H9 (cell line): ENCODE results near the gene MST1. TPM values are rescaled to one million over a fixed set of nuclear protein-coding genes. Genes with fewer than 3 reads are reported as not detected.

ENCODE experiments used
- DNase-seq: peaks from one replicate; pipeline ENCODE4 v3.0.0-alpha.2; 2017
- H2AFZ ChIP-seq: one replicate; pipeline ENCODE4 v1.6.1; 2013; ENCODE audit warnings: mild to moderate bottlenecking, low read length, control low read depth, moderate library complexity
- H2AK5ac ChIP-seq: 2 replicates; pipeline ENCODE4 v1.6.1; 2013; ENCODE audit warnings: low read length, control low read depth, mixed read lengths; ENCODE audit not compliant: insufficient read length
- H2BK120ac ChIP-seq: one replicate; pipeline ENCODE4 v1.6.1; 2013; ENCODE audit warnings: low read depth, mild to moderate bottlenecking, low read length, control low read depth, inconsistent platforms; ENCODE audit not compliant: poor library complexity, severe bottlenecking
- H2BK12ac ChIP-seq: 2 replicates; pipeline ENCODE4 v1.6.1; 2013; ENCODE audit warnings: low read length, control low read depth, mixed read lengths, low read depth; ENCODE audit not compliant: insufficient read length
- H2BK15ac ChIP-seq: 2 replicates; pipeline ENCODE4 v1.6.1; 2013; ENCODE audit warnings: low read depth, low read length, control low read depth
- H2BK20ac ChIP-seq: one replicate; pipeline ENCODE4 v1.6.1; 2013; ENCODE audit warnings: low read depth, mild to moderate bottlenecking, low read length, control low read depth, inconsistent platforms; ENCODE audit not compliant: poor library complexity, severe bottlenecking
- H2BK5ac ChIP-seq: 2 replicates; pipeline ENCODE4 v1.6.1; 2013; ENCODE audit warnings: low read length, control low read depth, mixed read lengths; ENCODE audit not compliant: insufficient read length
- H3K14ac ChIP-seq: 2 replicates; pipeline ENCODE4 v1.6.1; 2013; ENCODE audit warnings: low read length, control low read depth; ENCODE audit not compliant: insufficient read depth
- H3K18ac ChIP-seq: 2 replicates; pipeline ENCODE4 v1.6.1; 2013; ENCODE audit warnings: low read depth, mild to moderate bottlenecking, mixed read lengths, low read length, control low read depth; ENCODE audit not compliant: insufficient read length
- H3K23ac ChIP-seq: 2 replicates; pipeline ENCODE4 v1.6.1; 2013; ENCODE audit warnings: low read length, control low read depth, mixed read lengths, low read depth; ENCODE audit not compliant: insufficient read length
- H3K23me2 ChIP-seq: 2 replicates; pipeline ENCODE4 v1.6.1; 2013; ENCODE audit warnings: low read depth, mild to moderate bottlenecking, mixed read lengths, low read length, control low read depth; ENCODE audit not compliant: insufficient read length, poor library complexity, severe bottlenecking
- H3K27ac ChIP-seq: 2 replicates; pipeline ENCODE4 v1.5.1; 2013; ENCODE audit warnings: low read length, control low read depth, mixed read lengths, low read depth; ENCODE audit not compliant: insufficient read length
- H3K27me3 ChIP-seq: 2 replicates; pipeline ENCODE4 v1.6.1; 2013; ENCODE audit warnings: low read length, control low read depth, inconsistent platforms; ENCODE audit not compliant: insufficient read depth
- H3K4ac ChIP-seq: 2 replicates; pipeline ENCODE4 v1.6.1; 2013; ENCODE audit warnings: low read depth, mild to moderate bottlenecking, control low read depth, inconsistent platforms, low read length, moderate library complexity
- H3K4me1 ChIP-seq: 2 replicates; pipeline ENCODE4 v1.6.1; 2013; ENCODE audit warnings: low read length, control low read depth, inconsistent platforms; ENCODE audit not compliant: insufficient read depth
- H3K4me2 ChIP-seq: 2 replicates; pipeline ENCODE4 v1.6.1; 2013; ENCODE audit warnings: low read length, control low read depth, mixed read lengths; ENCODE audit not compliant: insufficient read length, insufficient read depth
- H3K56ac ChIP-seq: 2 replicates; pipeline ENCODE4 v1.6.1; 2013; ENCODE audit warnings: low read depth, mild to moderate bottlenecking, mixed read lengths, low read length, control low read depth; ENCODE audit not compliant: insufficient read length
- H3K79me1 ChIP-seq: 2 replicates; pipeline ENCODE4 v1.6.1; 2013; ENCODE audit warnings: low read depth, mild to moderate bottlenecking, moderate library complexity, low read length, control low read depth, inconsistent platforms; ENCODE audit not compliant: insufficient read depth, poor library complexity, severe bottlenecking
- H3K79me2 ChIP-seq: 2 replicates; pipeline ENCODE4 v1.6.1; 2013; ENCODE audit warnings: low read length, control low read depth, inconsistent platforms; ENCODE audit not compliant: insufficient read depth
- H3K9ac ChIP-seq: 2 replicates; pipeline ENCODE4 v1.6.1; 2013; ENCODE audit warnings: low read length, control low read depth, mixed read lengths; ENCODE audit not compliant: insufficient read length; ENCODE audit errors: extremely low read depth
- H3K9me3 ChIP-seq: one replicate; pipeline ENCODE4 v1.6.1; 2013; ENCODE audit warnings: low read depth, low read length, inconsistent platforms; ENCODE audit not compliant: control insufficient read depth
- H3T11ph ChIP-seq: one replicate; pipeline ENCODE4 v1.6.1; 2013; ENCODE audit warnings: mild to moderate bottlenecking, low read length, control low read depth, inconsistent platforms
- H4K20me1 ChIP-seq: one replicate; pipeline ENCODE4 v1.6.1; 2013; ENCODE audit not compliant: control insufficient read depth, insufficient read length, insufficient read depth
- H4K5ac ChIP-seq: 2 replicates; pipeline ENCODE4 v1.6.1; 2013; ENCODE audit warnings: low read depth, mild to moderate bottlenecking, mixed read lengths, low read length, control low read depth; ENCODE audit not compliant: insufficient read length
- H4K8ac ChIP-seq: replicated peaks from 2 replicates; pipeline ENCODE4 v1.6.1; 2013; ENCODE audit warnings: low read length, control low read depth, mixed read lengths, low read depth; ENCODE audit not compliant: insufficient read length
- H4K91ac ChIP-seq: 2 replicates; pipeline ENCODE4 v1.6.1; 2013; ENCODE audit warnings: low read depth, mild to moderate bottlenecking, moderate library complexity, mixed read lengths, low read length, control low read depth; ENCODE audit not compliant: insufficient read length
- H3K27ac Mint-ChIP-seq, 3 experiments: 2 replicates in 2 of 3; 3 replicates in 1 of 3; pipeline ENCODE4 v1.8.0; 2020 to 2021; ENCODE audit warnings: mixed read lengths in 3 of 3, mild to moderate bottlenecking in 1 of 3, moderate library complexity in 1 of 3
- H3K27me3 Mint-ChIP-seq: 2 replicates; pipeline ENCODE4 v1.8.0; 2021; ENCODE audit warnings: low read depth, mild to moderate bottlenecking, moderate library complexity, mixed read lengths
- H3K36me3 Mint-ChIP-seq, 3 experiments: 2 replicates in 2 of 3; 3 replicates in 1 of 3; pipeline ENCODE4 v1.8.0; 2020 to 2021; ENCODE audit warnings: low read depth in 3 of 3, mixed read lengths in 3 of 3; ENCODE audit not compliant: insufficient read depth in 1 of 3
- H3K4me1 Mint-ChIP-seq, 2 experiments: 2 replicates each; pipeline ENCODE4 v1.8.0; 2020; ENCODE audit warnings: mixed read lengths in 2 of 2
- H3K4me3 Mint-ChIP-seq, 2 experiments: 2 replicates in 1 of 2; 3 replicates in 1 of 2; pipeline ENCODE4 v1.8.0; 2020 to 2021; ENCODE audit warnings: mild to moderate bottlenecking in 2 of 2, mixed read lengths in 2 of 2, moderate library complexity in 1 of 2
- H3K9me3 Mint-ChIP-seq, 2 experiments: 2 replicates in 1 of 2; 3 replicates in 1 of 2; pipeline ENCODE4 v1.8.0; 2020; ENCODE audit warnings: mild to moderate bottlenecking in 2 of 2, mixed read lengths in 2 of 2, moderate library complexity in 1 of 2
- WGBS: extraction: QIAGEN DNeasy Blood & Tissue Kit; methylation state at CpG from one replicate; pipeline ENCODE4 v1.1.7; 2013; ENCODE audit warnings: missing lambda C conversion rate, low lambda C conversion rate, mixed read lengths; ENCODE audit not compliant: insufficient read length; ENCODE audit errors: extremely low coverage; 5-methylcytosine and 5-hydroxymethylcytosine counted together
- total RNA-seq: library from RNA; stranded (reverse); gene quantifications from 2 replicates; pipeline ENCODE4 v1.2.1, GENCODE V29; 2021
- TF ChIP-seq, protein P1 (sequence below): fragments of 200-600 bp; sonication (generic); conservative IDR thresholded peaks from 3 replicates; pipeline ENCODE4 v1.8.0; 2021; ENCODE audit warnings: antibody characterized with exemption, mild to moderate bottlenecking

Gene MST1
- total RNA-seq, 1 experiment from 2014 or later: 8.9 TPM

DNA sequence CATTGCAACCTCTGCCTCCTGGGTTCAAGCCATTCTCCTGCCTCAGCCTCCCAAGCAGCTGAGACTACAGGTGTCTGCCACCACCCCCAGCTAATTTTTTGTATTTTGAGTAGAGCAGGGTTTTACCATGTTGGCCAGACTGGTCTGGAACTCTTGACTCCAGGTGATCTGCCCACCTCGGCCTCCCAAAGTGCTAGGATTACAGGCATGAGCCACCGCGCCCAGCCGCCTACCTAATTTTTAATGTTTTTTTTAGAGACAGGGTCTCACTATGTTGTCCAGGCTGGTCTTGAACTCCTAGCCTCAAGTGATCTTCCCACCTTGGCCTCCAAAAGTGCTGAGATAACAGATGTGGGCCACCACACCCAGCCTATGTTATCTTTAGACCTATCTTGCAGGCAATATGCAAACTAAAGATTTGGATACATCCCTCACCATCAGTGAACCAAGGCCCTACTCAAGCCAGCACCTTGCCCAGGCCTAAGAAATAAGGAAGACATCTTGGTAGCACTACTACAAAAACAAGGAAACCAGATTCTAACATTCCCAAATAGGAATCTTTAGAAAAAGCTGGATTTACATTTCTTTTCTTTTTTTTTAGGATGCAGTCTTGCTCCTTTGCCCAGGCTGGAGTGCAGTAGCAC, 40.8 kb upstream of the MST1 start:
- Histone ChIP-seq H2BK20ac (no peak overlapping the region), H3K4ac (no peak overlapping the region), H3K9ac (no peak overlapping the region), H2BK120ac (no peak overlapping the region), H4K5ac (no peak overlapping the region), H3K79me2 (0 out of 2 replicates have a peak, but pooled peaks cover 2% of the 10 kb centered on the region), H3K27me3 (no peaks in the 10 kb centered on the region), H2BK5ac (no peak overlapping the region), H3K56ac (no peak overlapping the region), H3K14ac (no peak overlapping the region), H3T11ph (no peak overlapping the region), H3K79me1 (no peaks in the 10 kb centered on the region), H3K23ac (no peak overlapping the region), H2BK15ac (no peak overlapping the region), H4K91ac (no peak overlapping the region), H2BK12ac (no peak overlapping the region), H4K8ac (no peak overlapping the region), H2AK5ac (no peak overlapping the region), H3K4me2 (no peak overlapping the region), H3K27ac (no peak overlapping the region), H3K9me3 (no peaks in the 10 kb centered on the region), H3K23me2 (no peaks in the 10 kb centered on the region), H3K4me1 (no peaks in the 10 kb centered on the region), H4K20me1 (no peaks in the 10 kb centered on the region), H2AFZ (no peak overlapping the region), H3K18ac (no peak overlapping the region)
- peaks cover 8 to 50% (median 50%) of the 10 kb centered on the region in 3 experiments; a peak in 6 of 7 replicates for H3K36me3 Mint-ChIP-seq
- no peaks in the 10 kb centered on the region for H3K9me3 Mint-ChIP-seq
- H3K27ac Mint-ChIP-seq: no peak overlapping the region
- H3K4me1 Mint-ChIP-seq: no peaks in the 10 kb centered on the region
- DNase-seq: no peak
- H3K27me3 Mint-ChIP-seq: no peaks in the 10 kb centered on the region
- no CpG with 5 or more reads among the region's 4 CpGs for WGBS
- H3K4me3 Mint-ChIP-seq: no peak overlapping the region
- TF ChIP-seq, protein P1, sequence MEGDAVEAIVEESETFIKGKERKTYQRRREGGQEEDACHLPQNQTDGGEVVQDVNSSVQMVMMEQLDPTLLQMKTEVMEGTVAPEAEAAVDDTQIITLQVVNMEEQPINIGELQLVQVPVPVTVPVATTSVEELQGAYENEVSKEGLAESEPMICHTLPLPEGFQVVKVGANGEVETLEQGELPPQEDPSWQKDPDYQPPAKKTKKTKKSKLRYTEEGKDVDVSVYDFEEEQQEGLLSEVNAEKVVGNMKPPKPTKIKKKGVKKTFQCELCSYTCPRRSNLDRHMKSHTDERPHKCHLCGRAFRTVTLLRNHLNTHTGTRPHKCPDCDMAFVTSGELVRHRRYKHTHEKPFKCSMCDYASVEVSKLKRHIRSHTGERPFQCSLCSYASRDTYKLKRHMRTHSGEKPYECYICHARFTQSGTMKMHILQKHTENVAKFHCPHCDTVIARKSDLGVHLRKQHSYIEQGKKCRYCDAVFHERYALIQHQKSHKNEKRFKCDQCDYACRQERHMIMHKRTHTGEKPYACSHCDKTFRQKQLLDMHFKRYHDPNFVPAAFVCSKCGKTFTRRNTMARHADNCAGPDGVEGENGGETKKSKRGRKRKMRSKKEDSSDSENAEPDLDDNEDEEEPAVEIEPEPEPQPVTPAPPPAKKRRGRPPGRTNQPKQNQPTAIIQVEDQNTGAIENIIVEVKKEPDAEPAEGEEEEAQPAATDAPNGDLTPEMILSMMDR: no peak
